ENCODE data around the gene ONECUT3.

GRCh38 chr19:1808395-1808731, 55.1 kb downstream of the ONECUT3 start:
- TF ChIP-seq, protein P1, sequence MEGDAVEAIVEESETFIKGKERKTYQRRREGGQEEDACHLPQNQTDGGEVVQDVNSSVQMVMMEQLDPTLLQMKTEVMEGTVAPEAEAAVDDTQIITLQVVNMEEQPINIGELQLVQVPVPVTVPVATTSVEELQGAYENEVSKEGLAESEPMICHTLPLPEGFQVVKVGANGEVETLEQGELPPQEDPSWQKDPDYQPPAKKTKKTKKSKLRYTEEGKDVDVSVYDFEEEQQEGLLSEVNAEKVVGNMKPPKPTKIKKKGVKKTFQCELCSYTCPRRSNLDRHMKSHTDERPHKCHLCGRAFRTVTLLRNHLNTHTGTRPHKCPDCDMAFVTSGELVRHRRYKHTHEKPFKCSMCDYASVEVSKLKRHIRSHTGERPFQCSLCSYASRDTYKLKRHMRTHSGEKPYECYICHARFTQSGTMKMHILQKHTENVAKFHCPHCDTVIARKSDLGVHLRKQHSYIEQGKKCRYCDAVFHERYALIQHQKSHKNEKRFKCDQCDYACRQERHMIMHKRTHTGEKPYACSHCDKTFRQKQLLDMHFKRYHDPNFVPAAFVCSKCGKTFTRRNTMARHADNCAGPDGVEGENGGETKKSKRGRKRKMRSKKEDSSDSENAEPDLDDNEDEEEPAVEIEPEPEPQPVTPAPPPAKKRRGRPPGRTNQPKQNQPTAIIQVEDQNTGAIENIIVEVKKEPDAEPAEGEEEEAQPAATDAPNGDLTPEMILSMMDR (IDR thresholded peaks at IDR 0.05), result no peak
- no peak for TF ChIP-seq POLR2A (IDR thresholded peaks at IDR 0.05)
